Stimulated activated CD8-positive, alpha-beta memory T cell treated with anti-CD3 and anti-CD28 coated beads, Interleukin-4, amount 100 ng/mL, for 1 hour (primary cell): ENCODE measurements around the gene SOD1.
"Not testable (repeated sequence)": the region's sequence is repeated elsewhere in the genome, so short reads cannot be mapped to it uniquely, and the experiment has no call there.

ENCODE experiments used
- DNase-seq, 2 donors: peaks; one replicate each; pipeline ENCODE4 v3.0.0-alpha.2; 2020; ENCODE audit warnings: low read depth in 2 of 2, low spot score in 1 of 2

Gene SOD1

DNA sequence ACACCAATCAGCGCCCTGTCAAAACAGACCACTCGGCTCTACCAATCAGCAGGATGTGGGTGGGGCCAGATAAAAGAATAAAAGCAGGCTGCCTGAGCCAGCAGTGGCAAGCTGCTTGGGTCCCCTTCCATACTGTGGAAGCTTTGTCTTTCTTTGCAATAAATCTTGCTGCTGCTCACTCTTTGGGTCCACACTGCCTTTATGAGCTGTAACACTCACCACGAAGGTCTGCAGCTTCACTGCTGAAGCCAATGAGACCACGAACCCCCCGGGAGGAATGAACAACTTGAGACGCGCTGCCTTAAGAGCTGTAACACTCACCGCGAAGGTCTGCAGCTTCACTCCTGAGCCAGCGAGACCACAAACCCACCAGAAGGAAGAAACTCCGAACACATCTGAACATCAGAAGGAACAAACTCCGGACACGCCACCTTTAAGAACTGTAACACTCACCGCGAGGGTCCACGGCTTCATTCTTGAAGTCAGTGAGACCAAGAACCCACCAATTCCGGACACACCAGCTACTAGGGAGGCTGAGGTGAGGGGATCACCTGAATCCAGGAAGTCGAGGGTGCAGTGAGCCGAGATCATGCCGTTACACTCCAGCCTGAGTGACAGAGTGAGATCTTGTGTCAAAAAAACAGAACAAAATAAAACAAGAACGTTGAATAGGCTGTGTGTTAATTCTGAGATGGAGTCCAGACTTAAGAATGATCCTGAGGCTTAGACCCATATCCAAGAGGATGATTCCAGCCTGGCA lies 4.5 kb upstream of the SOD1 start:
- DNase-seq = not testable (repeated sequence)

DNA sequence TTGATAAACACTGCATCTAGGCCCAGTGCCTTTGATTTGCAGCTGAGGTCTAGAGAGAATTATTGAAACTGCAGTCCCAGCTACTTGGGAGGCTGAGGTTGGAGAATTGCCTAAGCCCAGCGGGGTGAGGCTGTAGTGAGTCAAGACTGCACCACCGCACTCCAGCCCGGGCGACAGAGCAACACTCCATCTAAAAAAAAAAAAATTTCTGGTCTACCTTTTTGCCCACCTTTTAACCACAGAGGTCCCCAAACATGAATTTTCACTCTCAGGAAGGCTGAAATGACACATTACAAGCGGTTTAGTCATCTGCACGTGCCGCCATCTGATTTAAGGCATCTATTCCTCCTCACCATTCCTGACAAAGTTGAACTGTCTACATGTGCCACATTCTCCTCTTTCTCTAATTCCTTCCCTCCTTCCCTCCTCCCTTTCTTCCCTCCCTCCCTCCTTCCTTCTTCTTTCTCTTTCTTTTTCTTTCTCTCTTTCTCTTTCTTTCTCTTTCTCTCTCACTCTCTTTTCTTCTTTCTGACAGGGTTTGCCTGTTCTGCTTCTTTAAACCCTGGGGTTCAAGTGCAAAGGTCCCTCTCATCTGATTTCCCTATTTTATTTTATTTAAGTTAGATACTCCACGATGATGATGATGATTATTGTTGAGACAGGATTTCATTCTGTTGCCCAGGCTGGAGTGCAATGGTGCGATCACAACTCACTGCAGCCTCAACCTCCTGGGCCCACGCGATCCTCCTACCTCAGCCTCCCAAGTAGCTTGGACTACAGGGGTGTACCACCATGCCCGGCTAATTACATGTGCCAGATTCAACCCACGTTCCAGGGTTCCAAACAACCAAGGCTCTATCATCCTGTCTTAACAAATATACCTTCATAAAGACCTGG lies 3.0 kb upstream of the SOD1 start:
- DNase-seq = no peak

DNA sequence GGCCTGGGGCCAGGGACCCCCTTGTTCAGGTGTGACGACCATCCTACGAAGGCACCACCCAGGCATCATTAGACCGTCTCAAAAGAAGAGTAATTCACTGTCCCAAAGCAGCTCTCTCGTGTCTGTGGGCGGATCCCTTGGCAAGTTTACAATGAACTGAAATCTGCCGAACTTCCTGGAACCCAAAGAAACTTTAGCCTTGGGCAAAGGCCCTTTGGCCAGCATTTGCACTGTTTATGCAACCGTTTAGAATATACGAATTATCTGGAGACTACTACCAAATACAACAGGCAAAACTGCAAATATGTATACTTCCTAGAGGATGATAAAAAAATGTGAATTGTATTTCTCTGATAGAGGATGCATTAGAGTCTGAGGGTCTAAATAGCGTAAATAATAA lies 1.4 kb upstream of the SOD1 start:
- no peak for DNase-seq

- DNase-seq = no peak
These were observed 282 bp upstream of the SOD1 start for GRCh38 chr21:31659286-31659535.

DNA sequence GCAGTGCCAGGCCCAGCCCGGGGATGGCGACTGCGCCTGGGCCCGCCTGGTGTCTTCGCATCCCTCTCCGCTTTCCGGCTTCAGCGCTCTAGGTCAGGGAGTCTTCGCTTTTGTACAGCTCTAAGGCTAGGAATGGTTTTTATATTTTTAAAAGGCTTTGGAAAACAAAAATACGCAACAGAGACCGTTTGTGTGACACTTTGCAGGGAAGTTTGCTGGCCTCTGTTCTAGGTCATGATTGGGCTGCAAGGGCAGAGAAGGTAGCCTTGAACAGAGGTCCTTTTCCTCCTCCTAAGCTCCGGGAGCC lies 719 bp downstream of the SOD1 start:
- no peak for DNase-seq

DNA sequence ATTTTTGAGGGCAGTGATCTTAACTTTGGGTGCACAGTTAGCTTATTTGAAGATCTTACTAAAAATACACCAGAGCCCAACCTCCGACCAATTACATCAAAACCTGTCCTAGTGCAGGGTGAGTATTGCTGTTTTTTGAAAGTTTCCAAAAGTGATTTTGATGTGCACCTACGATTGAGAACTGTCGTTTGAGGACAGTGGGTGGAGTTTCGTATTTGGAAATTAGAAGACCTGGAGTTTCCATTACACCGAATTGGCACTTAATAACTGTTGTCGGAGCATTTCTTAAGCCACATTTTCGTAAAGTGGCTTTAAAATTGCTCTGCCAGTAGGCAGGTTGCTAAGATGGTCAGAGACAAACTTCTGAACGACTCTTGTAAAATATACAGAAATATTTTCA lies 1.1 kb downstream of the SOD1 start:
- DNase-seq = no peak

DNA sequence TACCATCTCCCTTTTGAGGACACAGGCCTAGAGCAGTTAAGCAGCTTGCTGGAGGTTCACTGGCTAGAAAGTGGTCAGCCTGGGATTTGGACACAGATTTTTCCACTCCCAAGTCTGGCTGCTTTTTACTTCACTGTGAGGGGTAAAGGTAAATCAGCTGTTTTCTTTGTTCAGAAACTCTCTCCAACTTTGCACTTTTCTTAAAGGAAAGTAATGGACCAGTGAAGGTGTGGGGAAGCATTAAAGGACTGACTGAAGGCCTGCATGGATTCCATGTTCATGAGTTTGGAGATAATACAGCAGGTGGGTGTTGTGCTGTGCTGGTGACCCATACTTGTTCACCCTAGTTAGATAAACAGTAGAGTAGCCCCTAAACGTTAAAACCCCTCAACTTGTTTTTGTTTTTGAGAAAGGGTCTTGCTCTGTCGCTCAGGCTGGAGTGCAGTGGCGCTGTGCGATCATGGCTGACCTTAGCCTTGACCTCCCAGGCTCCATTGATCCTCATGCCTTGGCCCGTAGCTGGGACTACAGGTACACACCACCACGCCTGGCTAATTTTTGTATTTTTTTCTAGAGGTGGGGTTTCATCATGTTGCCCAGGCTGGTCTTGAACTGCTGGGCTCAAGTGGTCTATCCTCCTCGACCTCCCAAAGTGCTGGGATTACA lies 4.2 kb downstream of the SOD1 start:
- no peak for DNase-seq

DNA sequence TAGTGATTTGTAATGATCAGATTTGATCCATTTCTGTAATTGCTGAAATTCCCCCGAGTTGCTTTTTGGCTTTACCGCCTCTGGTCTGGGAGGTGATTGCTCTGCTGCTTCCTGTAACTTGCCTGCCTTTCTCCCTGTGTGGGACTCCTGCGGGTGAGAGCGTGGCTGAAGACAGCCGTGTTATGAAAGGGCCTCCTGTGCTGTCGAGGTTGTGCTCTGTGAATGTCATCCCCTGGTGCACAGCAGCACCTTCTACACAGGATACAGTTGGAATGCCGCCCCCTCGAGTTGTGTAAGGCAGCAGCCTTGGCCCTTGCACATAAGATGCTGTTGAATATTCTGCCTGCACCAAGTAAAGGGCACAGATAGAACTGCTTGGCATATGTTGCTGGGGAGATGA lies 5.9 kb downstream of the SOD1 start:
- DNase-seq = no peak

DNA sequence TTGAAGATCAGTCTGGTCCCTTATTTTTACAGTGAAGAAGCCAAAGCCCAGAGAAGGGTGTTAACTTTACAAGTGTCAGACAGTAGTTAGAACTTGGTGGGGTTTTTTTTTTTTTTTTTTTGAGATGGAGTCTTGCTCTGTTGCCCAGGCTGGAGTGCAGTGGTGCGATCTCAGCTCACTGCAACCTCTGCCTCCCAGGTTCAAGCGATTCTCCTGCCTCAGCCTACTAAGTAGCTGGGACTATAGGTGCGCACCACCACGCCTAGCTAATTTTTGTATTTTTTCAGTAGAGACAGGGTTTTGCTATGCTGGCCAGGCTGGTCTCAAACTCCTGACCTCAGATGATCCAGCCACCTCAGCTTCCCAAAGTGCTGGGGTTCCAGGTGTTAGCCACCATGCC lies 6.4 kb downstream of the SOD1 start:
- not testable (repeated sequence) for DNase-seq

GRCh38 chr21:31666445-31667010 lies 7.0 kb downstream of the SOD1 start:
- no peak for DNase-seq

- DNase-seq = no peak
These were observed 7.6 kb downstream of the SOD1 start for GRCh38 chr21:31667132-31667531.

- no peak for DNase-seq
These were observed 8.1 kb downstream of the SOD1 start for GRCh38 chr21:31667639-31668038.

DNA sequence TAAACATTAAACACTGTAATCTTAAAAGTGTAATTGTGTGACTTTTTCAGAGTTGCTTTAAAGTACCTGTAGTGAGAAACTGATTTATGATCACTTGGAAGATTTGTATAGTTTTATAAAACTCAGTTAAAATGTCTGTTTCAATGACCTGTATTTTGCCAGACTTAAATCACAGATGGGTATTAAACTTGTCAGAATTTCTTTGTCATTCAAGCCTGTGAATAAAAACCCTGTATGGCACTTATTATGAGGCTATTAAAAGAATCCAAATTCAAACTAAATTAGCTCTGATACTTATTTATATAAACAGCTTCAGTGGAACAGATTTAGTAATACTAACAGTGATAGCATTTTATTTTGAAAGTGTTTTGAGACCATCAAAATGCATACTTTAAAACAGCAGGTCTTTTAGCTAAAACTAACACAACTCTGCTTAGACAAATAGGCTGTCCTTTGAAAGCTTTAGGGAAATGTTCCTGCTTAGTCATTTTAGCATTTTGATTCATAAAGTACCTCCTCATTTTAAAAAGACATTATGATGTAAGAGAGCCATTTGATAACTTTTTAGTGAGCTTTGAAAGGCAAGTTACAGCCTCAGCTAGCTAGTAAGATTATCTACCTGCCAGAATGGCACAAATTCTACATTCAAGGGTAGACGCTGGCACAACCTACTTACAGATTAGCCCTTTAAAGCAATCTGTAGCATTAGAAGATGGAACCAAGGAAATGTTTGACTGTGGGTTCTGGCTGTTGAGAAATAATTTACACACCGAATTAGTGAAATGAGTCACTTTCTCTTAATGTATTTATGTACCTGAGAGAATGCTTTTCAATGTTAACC lies 9.4 kb downstream of the SOD1 start:
- no peak for DNase-seq

- no peak for DNase-seq
These were observed 10.6 kb downstream of the SOD1 start for GRCh38 chr21:31670070-31670469.

- DNase-seq = no peak
These were observed 11.7 kb downstream of the SOD1 start for GRCh38 chr21:31671146-31671716.

- DNase-seq = no peak
These were observed 12.4 kb downstream of the SOD1 start for GRCh38 chr21:31671931-31672330.

GRCh38 chr21:31673321-31673912 lies 13.9 kb downstream of the SOD1 start:
- DNase-seq = no peak

DNA sequence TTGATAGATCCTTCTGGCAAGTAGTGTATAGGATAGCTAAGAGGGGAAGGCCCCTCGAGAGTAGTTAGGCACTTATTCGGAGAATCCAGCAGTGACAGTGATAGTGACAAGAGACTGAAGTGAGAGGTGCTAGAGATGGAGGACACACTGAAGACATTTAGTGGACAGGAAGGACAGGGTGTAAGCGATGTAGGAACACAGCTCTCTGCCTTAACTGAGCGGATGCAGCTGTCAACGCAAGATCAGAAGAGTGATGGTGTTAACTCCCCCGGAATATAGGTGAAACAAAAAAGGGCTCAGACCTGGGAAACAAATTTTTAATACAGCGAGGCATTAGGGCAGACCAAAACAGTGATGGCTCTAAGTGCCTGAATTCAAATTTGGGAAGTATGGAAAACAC lies 15.8 kb downstream of the SOD1 start:
- no peak for DNase-seq

GRCh38 chr21:31675960-31676359 lies 16.5 kb downstream of the SOD1 start:
- no peak for DNase-seq

DNA sequence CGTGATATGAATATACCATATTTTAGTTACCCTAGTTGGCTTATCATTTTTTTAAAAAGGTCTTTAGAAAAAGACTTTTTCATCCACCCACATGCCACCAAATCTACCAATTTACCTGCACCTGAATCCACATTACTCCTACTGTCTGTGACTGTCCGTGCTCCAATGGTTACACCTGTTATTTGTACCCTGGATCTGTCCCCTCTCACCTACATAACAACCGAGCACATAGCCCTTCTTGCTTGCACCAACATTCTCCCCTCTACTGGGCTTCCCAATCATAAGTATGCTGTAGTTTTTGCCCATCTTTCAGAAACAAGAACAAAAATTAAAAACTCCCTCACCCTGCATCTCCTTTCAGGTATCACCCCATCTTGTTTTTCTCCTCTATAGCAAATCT lies 17.6 kb downstream of the SOD1 start:
- DNase-seq = no peak
